Astrocyte (in vitro differentiated cells and primary cell): ENCODE results near the gene OXSR1. TPM values are rescaled to one million over a fixed set of nuclear protein-coding genes. Genes with fewer than 3 reads are reported as not detected.

Experiments
- DNase-seq: peaks from one replicate; pipeline ENCODE4 v3.0.0-alpha.2; 2010; ENCODE audit warnings: low read depth
- FAIRE-seq: peaks from 2 replicates; lab custom pipeline; 2011; peaks lifted over from hg19 to GRCh38; lab: Jason Lieb, UNC
- H2AFZ ChIP-seq: 2 replicates; pipeline ENCODE4 v1.6.0; 2012; ENCODE audit warnings: low read depth, low read length, inconsistent platforms
- H3K27ac ChIP-seq: 2 replicates; pipeline ENCODE4 v1.5.1; 2011; ENCODE audit warnings: low read depth, low read length, inconsistent platforms
- H3K27me3 ChIP-seq: 2 replicates; pipeline ENCODE4 v1.6.0; 2011; ENCODE audit warnings: low read length, inconsistent platforms; ENCODE audit not compliant: insufficient read depth
- H3K36me3 ChIP-seq: 2 replicates; pipeline ENCODE4 v1.5.1; 2011; ENCODE audit warnings: low read length, inconsistent platforms; ENCODE audit not compliant: insufficient read depth
- H3K4me1 ChIP-seq: 2 replicates; pipeline ENCODE4 v1.5.1; 2011; ENCODE audit warnings: low read length, inconsistent platforms; ENCODE audit not compliant: insufficient read depth
- H3K4me2 ChIP-seq: 2 replicates; pipeline ENCODE4 v1.6.0; 2012; ENCODE audit warnings: low read length, inconsistent platforms
- H3K4me3 ChIP-seq: 2 replicates; pipeline ENCODE4 v1.5.1; 2011; ENCODE audit warnings: low read depth, mild to moderate bottlenecking, low read length, inconsistent platforms; ENCODE audit not compliant: insufficient read depth
- H3K79me2 ChIP-seq: 2 replicates; pipeline ENCODE4 v1.6.0; 2012; ENCODE audit warnings: mild to moderate bottlenecking, low read length, inconsistent platforms; ENCODE audit not compliant: insufficient read depth
- H3K9ac ChIP-seq: 2 replicates; pipeline ENCODE4 v1.6.0; 2012; ENCODE audit warnings: mild to moderate bottlenecking, low read length, inconsistent platforms
- H3K9me3 ChIP-seq: 2 replicates; pipeline ENCODE4 v1.5.1; 2012; ENCODE audit warnings: low read depth, mild to moderate bottlenecking, low read length, inconsistent platforms; ENCODE audit not compliant: insufficient read depth
- H4K20me1 ChIP-seq: 2 replicates; pipeline ENCODE4 v1.6.0; 2012; ENCODE audit warnings: low read length, inconsistent platforms; ENCODE audit not compliant: insufficient read depth
- H3K27ac Mint-ChIP-seq: one replicate; pipeline ENCODE4 v1.8.0; 2021; ENCODE audit warnings: mild to moderate bottlenecking, mixed read lengths; ENCODE audit not compliant: unreplicated experiment
- H3K27me3 Mint-ChIP-seq: one replicate; pipeline ENCODE4 v1.8.0; 2021; ENCODE audit warnings: low read depth, mixed read lengths; ENCODE audit not compliant: unreplicated experiment
- H3K36me3 Mint-ChIP-seq: one replicate; pipeline ENCODE4 v1.8.0; 2021; ENCODE audit warnings: low read depth, mixed read lengths; ENCODE audit not compliant: unreplicated experiment
- H3K4me1 Mint-ChIP-seq: one replicate; pipeline ENCODE4 v1.8.0; 2021; ENCODE audit warnings: low read depth, mixed read lengths; ENCODE audit not compliant: unreplicated experiment
- H3K4me3 Mint-ChIP-seq: one replicate; pipeline ENCODE4 v1.8.0; 2021; ENCODE audit warnings: mild to moderate bottlenecking, moderate library complexity, mixed read lengths; ENCODE audit not compliant: unreplicated experiment
- H3K9me3 Mint-ChIP-seq: one replicate; pipeline ENCODE4 v1.8.0; 2021; ENCODE audit warnings: mild to moderate bottlenecking, mixed read lengths; ENCODE audit not compliant: unreplicated experiment
- CTCF ChIP-seq: IDR thresholded peaks from 2 replicates; pipeline ENCODE4 v1.5.1; 2011; ENCODE audit warnings: low read depth, mild to moderate bottlenecking, inconsistent platforms, low read length, moderate library complexity; ENCODE audit not compliant: insufficient read depth
- EZH2 ChIP-seq: IDR thresholded peaks from 2 replicates; pipeline ENCODE4 v1.6.1; 2012; ENCODE audit warnings: mild to moderate bottlenecking, low read length, inconsistent platforms; ENCODE audit not compliant: insufficient read depth
- total RNA-seq: library from RNA; stranded (reverse); gene quantifications from 2 replicates; pipeline ENCODE4 v1.2.1, GENCODE V29; 2021

The OXSR1 gene
- total RNA-seq, 1 donor from 2014 or later, result 83.1 TPM

GRCh38 chr3:38116471-38117162 lies 48.7 kb upstream of the OXSR1 start:
- H3K9me3 ChIP-seq, result no peaks in the 10 kb centered on the region
- DNase-seq (no peak), FAIRE-seq (no peak)
- H4K20me1 ChIP-seq, result peaks cover 3% of the 10 kb centered on the region
- TF ChIP-seq EZH2 (no peak), CTCF (no peak)
- H3K27ac ChIP-seq, result no peak overlapping the region
- H3K9ac ChIP-seq, result no peak overlapping the region
- peaks cover 11% of the 10 kb centered on the region for H3K36me3 Mint-ChIP-seq
- no peaks in the 10 kb centered on the region for H3K36me3 ChIP-seq
- H2AFZ ChIP-seq, result no peak overlapping the region
- no peak overlapping the region for H3K4me3 Mint-ChIP-seq
- no peaks in the 10 kb centered on the region for H3K79me2 ChIP-seq
- H3K27me3 Mint-ChIP-seq, result peaks cover 11% of the 10 kb centered on the region
- no peak overlapping the region for H3K4me3 ChIP-seq
- H3K4me1 ChIP-seq, result no peaks in the 10 kb centered on the region
- H3K27me3 ChIP-seq, result no peaks in the 10 kb centered on the region
- no peak overlapping the region for H3K27ac Mint-ChIP-seq
- no peak overlapping the region for H3K4me2 ChIP-seq
- H3K4me1 Mint-ChIP-seq, result no peaks in the 10 kb centered on the region
- peaks cover 2% of the 10 kb centered on the region for H3K9me3 Mint-ChIP-seq

- H3K4me1 ChIP-seq, result no peaks in the 10 kb centered on the region
- H3K9me3 Mint-ChIP-seq, result peaks cover 2% of the 10 kb centered on the region
- no peak overlapping the region for H3K4me3 ChIP-seq
- DNase-seq, result no peak
- no peak overlapping the region for H2AFZ ChIP-seq
- no peaks in the 10 kb centered on the region for H3K4me1 Mint-ChIP-seq
- no peaks in the 10 kb centered on the region for H3K36me3 ChIP-seq
- H3K4me2 ChIP-seq, result no peak overlapping the region
- H3K27me3 ChIP-seq, result no peaks in the 10 kb centered on the region
- peaks cover 3% of the 10 kb centered on the region for H4K20me1 ChIP-seq
- H3K27ac Mint-ChIP-seq, result no peak overlapping the region
- peaks cover 15% of the 10 kb centered on the region for H3K36me3 Mint-ChIP-seq
- FAIRE-seq, result no peak
- peaks cover 11% of the 10 kb centered on the region for H3K27me3 Mint-ChIP-seq
- no peak overlapping the region for H3K27ac ChIP-seq
- H3K4me3 Mint-ChIP-seq, result no peak overlapping the region
- H3K9ac ChIP-seq, result no peak overlapping the region
- H3K79me2 ChIP-seq, result no peaks in the 10 kb centered on the region
- H3K9me3 ChIP-seq, result no peaks in the 10 kb centered on the region
- no peak for TF ChIP-seq CTCF
- no peak for TF ChIP-seq EZH2
Measured at GRCh38 chr3:38117163-38117716, 48.1 kb upstream of the OXSR1 start.
